K562 (cell line): ENCODE measurements around the gene LRRC7. TPM values are rescaled to one million over a fixed set of nuclear protein-coding genes. Genes with fewer than 3 reads are reported as not detected.
A peak's percentile ranks its signal among the peaks of the same experiment; 100 is the strongest.

Experiments used
- ATAC-seq: fragments of 200-7000 bp; cut with Tn5 transposase; 3 replicates; pipeline ENCODE4 v1.9.1; 2020; ENCODE audit warnings: moderate library complexity
- BruUV-seq: library from RNA; stranded (reverse); fragments of 400-500 nt; replicated peaks from 2 replicates; lab custom pipeline; 2021; lab: Mats Ljungman, UMichigan
- CTCF ChIA-PET: fragments of 300-600 bp; formaldehyde crosslinking; extraction: SDS; loops from one replicate; lab custom pipeline; 2021; ENCODE audit warnings: low intra/inter-chr PET ratio; lab: Yijun Ruan, JAX
- POLR2A ChIA-PET: fragments of 300-600, 350-650 bp; sonication (Branson Sonifier 250); formaldehyde crosslinking; extraction: SDS; loops from one replicate; lab custom pipeline; 2021; ENCODE audit warnings: antibody characterized with exemption, inconsistent platforms; lab: Yijun Ruan, JAX
- DNase-seq, 4 experiments: peaks; one replicate each; pipeline versions ENCODE4 v3.0.0 to v3.0.0-alpha.2; 2011 to 2018; ENCODE audit warnings: low spot score in 3 of 4, mixed read lengths in 3 of 4; ENCODE audit errors: extremely low read depth in 1 of 4
- FAIRE-seq: peaks from 2 replicates; lab custom pipeline; 2011; peaks lifted over from hg19 to GRCh38; lab: Jason Lieb, UNC
- H2AFZ ChIP-seq: 2 replicates; pipeline ENCODE4 v1.6.0; 2011; ENCODE audit warnings: low read depth, low read length, control low read depth, inconsistent platforms
- H3K27ac ChIP-seq: fragments of 200-600 bp; 3 replicates; pipeline ENCODE4 v1.8.0; 2011; ENCODE audit warnings: low read depth, mild to moderate bottlenecking, control low read depth, inconsistent platforms, low read length, moderate library complexity, mixed read lengths; ENCODE audit errors: extremely low read depth
- H3K27me3 ChIP-seq, 2 experiments: fragments of 300-600 bp in 1 of 2; 2 replicates in 1 of 2; 3 replicates in 1 of 2; pipeline versions ENCODE4 v1.6.0 to v1.8.0; 2011; ENCODE audit warnings: inconsistent platforms in 2 of 2, low read length in 2 of 2, mild to moderate bottlenecking in 1 of 2, mixed read lengths in 1 of 2, moderate library complexity in 1 of 2; ENCODE audit not compliant: control insufficient read depth in 2 of 2, insufficient read depth in 2 of 2
- H3K36me3 ChIP-seq: fragments of 300-600 bp; 3 replicates; pipeline ENCODE4 v1.8.0; 2011; ENCODE audit warnings: mild to moderate bottlenecking, low read length, inconsistent platforms; ENCODE audit not compliant: control insufficient read depth, insufficient read depth
- H3K4me1 ChIP-seq, 2 experiments: fragments of 200-600 bp in 1 of 2; replicated peaks in 1 of 2; 2 replicates in 1 of 2; 3 replicates in 1 of 2; pipeline versions ENCODE4 v1.5.1 to v1.8.0; 2011; ENCODE audit warnings: inconsistent platforms in 2 of 2, low read length in 2 of 2, mild to moderate bottlenecking in 1 of 2, mixed read lengths in 1 of 2, moderate library complexity in 1 of 2; ENCODE audit not compliant: control insufficient read depth in 2 of 2, insufficient read depth in 2 of 2
- H3K4me2 ChIP-seq: 2 replicates; pipeline ENCODE4 v1.6.1; 2011; ENCODE audit warnings: low read length, control low read depth, inconsistent platforms, mixed read lengths; ENCODE audit not compliant: insufficient read depth
- H3K4me3 ChIP-seq: fragments of 200-600 bp; sonication (generic), shearing (Covaris generic); 2 replicates; pipeline ENCODE4 v1.5.1; 2016; ENCODE audit warnings: control low read depth, inconsistent platforms
- H3K79me2 ChIP-seq: fragments of 200-600 bp; 3 replicates; pipeline ENCODE4 v1.8.0; 2011; ENCODE audit warnings: low read length, inconsistent platforms; ENCODE audit not compliant: control insufficient read depth, insufficient read depth
- H3K9ac ChIP-seq, 2 experiments: 2 replicates each; pipeline versions ENCODE4 v1.6.0 to v1.6.1; 2011; ENCODE audit warnings: low read depth in 2 of 2, low read length in 2 of 2, control low read depth in 1 of 2, inconsistent platforms in 1 of 2, mild to moderate bottlenecking in 1 of 2, mixed read lengths in 1 of 2; ENCODE audit not compliant: insufficient read depth in 1 of 2
- H3K9me1 ChIP-seq: one replicate; pipeline ENCODE4 v1.6.0; 2011; ENCODE audit warnings: inconsistent platforms, mild to moderate bottlenecking, low read length, moderate library complexity; ENCODE audit not compliant: control insufficient read depth, insufficient read depth
- H3K9me3 ChIP-seq: replicated peaks from 2 replicates; pipeline ENCODE4 v1.5.1; 2011; ENCODE audit warnings: low read depth, low read length, inconsistent platforms; ENCODE audit not compliant: control insufficient read depth, insufficient read depth
- H4K20me1 ChIP-seq: replicated peaks from 2 replicates; pipeline ENCODE4 v1.6.1; 2011; ENCODE audit warnings: low read length, inconsistent platforms, mixed read lengths; ENCODE audit not compliant: control insufficient read depth, insufficient read depth
- CTBP1 ChIP-seq: fragments of 450-650 bp; IDR thresholded peaks from 2 replicates; pipeline ENCODE4 v1.6.1; 2016; ENCODE audit warnings: borderline replicate concordance
- FOXK1 ChIP-seq: sonication (generic); formaldehyde crosslinking; IDR thresholded peaks from 2 replicates; pipeline ENCODE4 v1.8.0; 2022; ENCODE audit warnings: missing genetic modification reagents, mild to moderate bottlenecking, borderline replicate concordance
- JUND ChIP-seq, 2 experiments: IDR thresholded peaks; 2 replicates in 1 of 2; 3 replicates in 1 of 2; pipeline ENCODE4 v1.6.1; 2011; ENCODE audit warnings: borderline replicate concordance in 2 of 2, low read depth in 2 of 2, low read length in 2 of 2, improper control_type of control experiment in 1 of 2, missing biosample characterization in 1 of 2, missing genetic modification characterization in 1 of 2, missing genetic modification reagents in 1 of 2
- PHF8 ChIP-seq: fragments of 200-600 bp; sonication (generic); IDR thresholded peaks from 2 replicates; pipeline ENCODE4 v1.6.1; 2012; ENCODE audit warnings: mixed run types, mild to moderate bottlenecking, inconsistent platforms, low read length, moderate library complexity, borderline replicate concordance
- PURB ChIP-seq: sonication (generic); formaldehyde crosslinking; IDR thresholded peaks from 2 replicates; pipeline ENCODE4 v1.9.0; 2021; ENCODE audit warnings: low read depth, mild to moderate bottlenecking, missing genetic modification reagents
- RAD21 ChIP-seq, 2 experiments: fragments of 250-450 bp in 1 of 2; fragments of 450-650 bp in 1 of 2; sonication (Bioruptor Pico) in 1 of 2; formaldehyde crosslinking in 1 of 2; IDR thresholded peaks in 1 of 2; conservative IDR thresholded peaks in 1 of 2; 2 replicates each; pipeline versions ENCODE4 v1.4.0 to v1.8.0; 2020 to 2022; ENCODE audit warnings: mild to moderate bottlenecking in 2 of 2, moderate library complexity in 1 of 2
- TCF3 ChIP-seq: sonication (generic); formaldehyde crosslinking; IDR thresholded peaks from 2 replicates; pipeline ENCODE4 v1.4.0; 2020; ENCODE audit warnings: mild to moderate bottlenecking, missing genetic modification reagents
- TEAD4 ChIP-seq, 2 experiments: sonication (generic) in 1 of 2; formaldehyde crosslinking in 1 of 2; IDR thresholded peaks; 2 replicates each; pipeline versions ENCODE4 v1.6.1 to v1.8.0; 2012 to 2022; ENCODE audit warnings: borderline replicate concordance in 1 of 2, inconsistent platforms in 1 of 2, low read length in 1 of 2, mild to moderate bottlenecking in 1 of 2, missing genetic modification reagents in 1 of 2
- YY1 ChIP-seq, 3 experiments: IDR thresholded peaks; 2 replicates each; pipeline ENCODE4 v1.6.1; 2011; ENCODE audit warnings: low read length in 2 of 3, mild to moderate bottlenecking in 2 of 3, moderate library complexity in 2 of 3, borderline replicate concordance in 1 of 3, control low read depth in 1 of 3, low read depth in 1 of 3; ENCODE audit not compliant: insufficient read depth in 3 of 3, insufficient replicate concordance in 2 of 3, control insufficient read depth in 1 of 3, insufficient read length in 1 of 3; ENCODE audit errors: extremely low read depth in 1 of 3
- ZEB2 ChIP-seq: fragments of 450-650 bp; IDR thresholded peaks from 2 replicates; pipeline ENCODE4 v1.6.1; 2016
- WGBS: fragments of 100-300 bp; shearing (Covaris generic); methylation state at CpG from one replicate; pipeline ENCODE4 v1.1.6; 2016; ENCODE audit warnings: low coverage, mixed read lengths; ENCODE audit not compliant: insufficient coverage; ENCODE audit errors: missing lambda C conversion rate; 5-methylcytosine and 5-hydroxymethylcytosine counted together
- in situ Hi-C: fragments of 300-500 bp; cut with MboI; formaldehyde crosslinking; loops from 4 replicates; pipeline ENCODE4 v1.15.0; 2018; ENCODE audit warnings: inconsistent platforms, mixed read lengths
- intact Hi-C: fragments of 100-400 bp; cut with micrococcal nuclease; formaldehyde crosslinking; loops from 2 replicates; pipeline ENCODE4 v1.14.2; 2022
- polyA plus RNA-seq, 8 experiments: library from polyadenylated mRNA; depleted of rRNA in 4 of 8; stranded (reverse) in 5 of 8; unstranded in 3 of 8; fragments of >200 nt; fragmentation: Nextera tagmentation in 2 of 8; fragmentation: Illumina TruSeq in 1 of 8; extraction: Ambion mirVana in 2 of 8; extraction: Trizol in 1 of 8; gene quantifications; 2 replicates each; pipeline versions ENCODE4 v1.2.1 to v1.2.3, GENCODE V29; 2011 to 2014; ENCODE audit warnings: inconsistent platforms in 1 of 8, missing spikeins in 1 of 8
- total RNA-seq, 7 experiments: library from RNA; depleted of rRNA in 6 of 7; stranded (reverse); fragments of >200 nt in 6 of 7; fragmentation: Illumina TruSeq in 2 of 7; extraction: Trizol in 2 of 7; gene quantifications; 2 replicates each; pipeline versions ENCODE4 v1.2.1 to v1.2.3, GENCODE V29; 2011 to 2021; ENCODE audit warnings: low replicate concordance in 1 of 7
- TF ChIP-seq, protein P1 (sequence below): IDR thresholded peaks from 3 replicates; pipeline ENCODE4 v1.6.1; 2011; ENCODE audit warnings: borderline replicate concordance, mild to moderate bottlenecking; ENCODE audit not compliant: insufficient read length, insufficient read depth
- TF ChIP-seq, protein P2 (sequence below): IDR thresholded peaks from 2 replicates; pipeline ENCODE4 v1.6.1; 2012; ENCODE audit warnings: low read depth, low read length, improper control_type of control experiment, borderline replicate concordance

LRRC7 gene
- total and polyA plus RNA-seq, 9 of the 15 experiments (the other 6 are each of a cell fraction or from before 2014, with no cell fraction given): 0.09 to 0.94 (median 0.49) TPM

DNA sequence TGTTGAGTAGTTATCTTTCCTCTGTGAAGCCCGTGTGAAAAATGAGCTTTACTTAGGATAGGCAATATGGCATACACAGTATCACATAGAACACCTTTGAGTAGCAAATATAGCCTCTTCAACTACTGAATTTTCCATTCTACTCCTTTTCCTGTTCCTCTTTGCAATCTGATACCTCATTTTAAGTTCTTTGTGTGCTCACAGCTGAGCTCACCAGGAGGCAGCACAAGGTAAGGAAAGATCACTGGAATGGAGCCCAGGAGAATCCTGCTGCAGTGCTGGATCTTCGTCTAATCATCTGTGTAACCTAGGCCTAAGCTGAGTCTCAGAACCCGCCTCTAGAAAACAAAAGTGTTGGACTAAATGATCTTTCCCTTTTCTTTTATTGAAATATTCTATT, 466.7 kb downstream of the LRRC7 start:
- no peak overlapping the region for H3K4me3 ChIP-seq
- 2% methylated on average over 3 of the region's 3 CpGs for WGBS
- H3K36me3 ChIP-seq: no peaks in the 10 kb centered on the region
- ATAC-seq: peak; percentile 97
- in situ Hi-C loops: loop anchor here (10.0 kb wide), 2 partner anchors 100 to 450 kb away; no protein-coding TSS in a partner anchor
- H3K9me1 ChIP-seq: no peaks in the 10 kb centered on the region
- no peak overlapping the region for H3K4me2 ChIP-seq
- no peaks in the 10 kb centered on the region for H3K79me2 ChIP-seq
- H3K27me3 ChIP-seq: no peaks in the 10 kb centered on the region
- H3K9ac ChIP-seq: no peak overlapping the region
- H3K27ac ChIP-seq: no peak overlapping the region
- CTCF ChIA-PET: interaction anchor here (1.7 kb wide), 1 partner anchor 108 kb away, joined by 13 read pairs; no protein-coding TSS in a partner anchor
- H3K4me1 ChIP-seq: peaks cover 0 to 3% of the 10 kb centered on the region in 2 experiments; a peak in 1 of 5 replicates
- no TSS peak for BruUV-seq
- H2AFZ ChIP-seq: peak overlapping the region; percentile 60; the same call in 1 of the 2 replicates
- H4K20me1 ChIP-seq: no peaks in the 10 kb centered on the region
- FAIRE-seq: peak; percentile 80
- no peaks in the 10 kb centered on the region for H3K9me3 ChIP-seq
- POLR2A ChIA-PET: interaction anchor here (0.8 to 1.0 kb wide), 2 partner anchors 10 to 197 kb away, joined by 3 to 6 read pairs; no protein-coding TSS in a partner anchor
- intact Hi-C loops: loop anchor here (1.0 to 5.0 kb wide), 5 partner anchors 98 to 476 kb away; no protein-coding TSS in a partner anchor
- peak; percentile 14 to 77 (median 32) for DNase-seq
- TF ChIP-seq TEAD4 (IDR thresholded peaks at IDR 0.05; ENCODE audit: low read length): peak; percentile 56
- no peak for TF ChIP-seq TEAD4 (CRISPR knock-in tag; IDR thresholded peaks at IDR 0.05; ENCODE audit: borderline replicate concordance)
- TF ChIP-seq FOXK1: no peak
- 0 out of 2 replicates have a peak, but pooled peaks have one; percentile 16 for TF ChIP-seq TCF3
- no peak for TF ChIP-seq ZEB2
- TF ChIP-seq PURB (CRISPR knock-in tag): no peak
- no peak for TF ChIP-seq PHF8
- TF ChIP-seq, protein P1, sequence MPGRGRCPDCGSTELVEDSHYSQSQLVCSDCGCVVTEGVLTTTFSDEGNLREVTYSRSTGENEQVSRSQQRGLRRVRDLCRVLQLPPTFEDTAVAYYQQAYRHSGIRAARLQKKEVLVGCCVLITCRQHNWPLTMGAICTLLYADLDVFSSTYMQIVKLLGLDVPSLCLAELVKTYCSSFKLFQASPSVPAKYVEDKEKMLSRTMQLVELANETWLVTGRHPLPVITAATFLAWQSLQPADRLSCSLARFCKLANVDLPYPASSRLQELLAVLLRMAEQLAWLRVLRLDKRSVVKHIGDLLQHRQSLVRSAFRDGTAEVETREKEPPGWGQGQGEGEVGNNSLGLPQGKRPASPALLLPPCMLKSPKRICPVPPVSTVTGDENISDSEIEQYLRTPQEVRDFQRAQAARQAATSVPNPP: no peak
- TF ChIP-seq YY1 (IDR thresholded peaks at IDR 0.05; ENCODE audit: borderline replicate concordance in 1 of 3, control insufficient read depth in 1 of 3, extremely low read depth in 1 of 3, insufficient read depth in 3 of 3, insufficient read length in 1 of 3, insufficient replicate concordance in 2 of 3, low read depth in 1 of 3, low read length in 2 of 3): peak in 1 of 3 experiments; percentile 15
- TF ChIP-seq, protein P2, sequence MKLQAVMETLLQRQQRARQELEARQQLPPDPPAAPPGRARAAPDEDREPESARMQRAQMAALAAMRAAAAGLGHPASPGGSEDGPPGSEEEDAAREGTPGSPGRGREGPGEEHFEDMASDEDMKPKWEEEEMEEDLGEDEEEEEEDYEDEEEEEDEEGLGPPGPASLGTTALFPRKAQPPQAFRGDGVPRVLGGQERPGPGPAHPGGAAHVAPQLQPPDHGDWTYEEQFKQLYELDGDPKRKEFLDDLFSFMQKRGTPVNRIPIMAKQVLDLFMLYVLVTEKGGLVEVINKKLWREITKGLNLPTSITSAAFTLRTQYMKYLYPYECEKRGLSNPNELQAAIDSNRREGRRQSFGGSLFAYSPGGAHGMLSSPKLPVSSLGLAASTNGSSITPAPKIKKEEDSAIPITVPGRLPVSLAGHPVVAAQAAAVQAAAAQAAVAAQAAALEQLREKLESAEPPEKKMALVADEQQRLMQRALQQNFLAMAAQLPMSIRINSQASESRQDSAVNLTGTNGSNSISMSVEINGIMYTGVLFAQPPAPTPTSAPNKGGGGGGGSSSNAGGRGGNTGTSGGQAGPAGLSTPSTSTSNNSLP: 0 out of 2 replicates have a peak, but pooled peaks have one; percentile 29
- peak; percentile 69; the same call in 1 of the 2 replicates for TF ChIP-seq JUND (IDR thresholded peaks at IDR 0.05; ENCODE audit: borderline replicate concordance, low read depth, low read length)
- no peak; the same call in 2 of the 3 replicates for TF ChIP-seq JUND (tag; IDR thresholded peaks at IDR 0.05; ENCODE audit: borderline replicate concordance, low read depth, low read length)
- peak; percentile 15; the same call in 1 of the 2 replicates for TF ChIP-seq CTBP1
- peak; percentile 98 to 99 for TF ChIP-seq RAD21 (CRISPR knock-in tag; conservative IDR thresholded peaks at IDR 0.05 in 1 of 2, IDR thresholded peaks at IDR 0.05 in 1 of 2)
